ENCODE results near the gene MADD.

- TF ChIP-seq, protein P1, sequence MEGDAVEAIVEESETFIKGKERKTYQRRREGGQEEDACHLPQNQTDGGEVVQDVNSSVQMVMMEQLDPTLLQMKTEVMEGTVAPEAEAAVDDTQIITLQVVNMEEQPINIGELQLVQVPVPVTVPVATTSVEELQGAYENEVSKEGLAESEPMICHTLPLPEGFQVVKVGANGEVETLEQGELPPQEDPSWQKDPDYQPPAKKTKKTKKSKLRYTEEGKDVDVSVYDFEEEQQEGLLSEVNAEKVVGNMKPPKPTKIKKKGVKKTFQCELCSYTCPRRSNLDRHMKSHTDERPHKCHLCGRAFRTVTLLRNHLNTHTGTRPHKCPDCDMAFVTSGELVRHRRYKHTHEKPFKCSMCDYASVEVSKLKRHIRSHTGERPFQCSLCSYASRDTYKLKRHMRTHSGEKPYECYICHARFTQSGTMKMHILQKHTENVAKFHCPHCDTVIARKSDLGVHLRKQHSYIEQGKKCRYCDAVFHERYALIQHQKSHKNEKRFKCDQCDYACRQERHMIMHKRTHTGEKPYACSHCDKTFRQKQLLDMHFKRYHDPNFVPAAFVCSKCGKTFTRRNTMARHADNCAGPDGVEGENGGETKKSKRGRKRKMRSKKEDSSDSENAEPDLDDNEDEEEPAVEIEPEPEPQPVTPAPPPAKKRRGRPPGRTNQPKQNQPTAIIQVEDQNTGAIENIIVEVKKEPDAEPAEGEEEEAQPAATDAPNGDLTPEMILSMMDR (IDR thresholded peaks at IDR 0.05): no peak
- TF ChIP-seq POLR2A (IDR thresholded peaks at IDR 0.05): no peak
Measured at GRCh38 chr11:47376107-47376524, 106.2 kb downstream of the MADD start.
